ENCODE results near the gene ATP1A3. TPM values are rescaled to one million over a fixed set of nuclear protein-coding genes. Genes with fewer than 3 reads are reported as not detected.

Gene ATP1A3
- total RNA-seq, 1 donor from 2014 or later = 23.2 TPM

GRCh38 chr19:41917676-41918075, 76.4 kb downstream of the ATP1A3 start:
- no peak overlapping the region for H3K4me3 Mint-ChIP-seq
- H3K27ac Mint-ChIP-seq (ENCODE audit: unreplicated experiment) = no peak overlapping the region
- TF ChIP-seq CTCF (conservative IDR thresholded peaks at IDR 0.05) = no peak
- H3K4me1 Mint-ChIP-seq = peaks cover 3% of the 10 kb centered on the region
- no peak for DNase-seq (ENCODE audit: low read depth, low spot score)
- peaks cover 16% of the 10 kb centered on the region for H3K27me3 Mint-ChIP-seq (ENCODE audit: low read depth)
- H3K36me3 Mint-ChIP-seq (ENCODE audit: low read depth) = no peaks in the 10 kb centered on the region
- no peaks in the 10 kb centered on the region for H3K9me3 Mint-ChIP-seq

Other genes with a start within 250 kb of the ATP1A3 start
- gene CEACAM6, start 238.7 kb downstream of the ATP1A3 start, total RNA-seq = not detected in 2 replicates
- not detected in 2 replicates for gene CEACAM3, start 197.6 kb downstream of the ATP1A3 start, total RNA-seq
- not detected in 2 replicates for gene LYPD4, start 149.5 kb downstream of the ATP1A3 start, total RNA-seq
- not detected in 2 replicates for gene DMRTC2, start 149.2 kb downstream of the ATP1A3 start, total RNA-seq
- gene RPS19, start 134.0 kb downstream of the ATP1A3 start, total RNA-seq = 2,492 and 2,613 TPM in 2 replicates
- gene CD79A, start 117.0 kb downstream of the ATP1A3 start, total RNA-seq = 0.32 and 0.70 TPM in 2 replicates
- gene ARHGEF1, start 111.0 kb downstream of the ATP1A3 start, total RNA-seq = 62.3 and 69.9 TPM in 2 replicates
- 0.12 and 0.14 TPM in 2 replicates for gene ERFL, start 65.8 kb downstream of the ATP1A3 start, total RNA-seq
- gene RABAC1, start 34.9 kb downstream of the ATP1A3 start, total RNA-seq = 83.8 and 93.4 TPM in 2 replicates
- gene GRIK5, start 76.0 kb upstream of the ATP1A3 start, total RNA-seq = 3.7 and 3.8 TPM in 2 replicates
- gene ZNF574, start 81.9 kb upstream of the ATP1A3 start, total RNA-seq = 25.6 and 26.0 TPM in 2 replicates
- 2.3 and 2.5 TPM in 2 replicates for gene POU2F2, start 138.2 kb upstream of the ATP1A3 start, total RNA-seq
- 20.6 and 21.5 TPM in 2 replicates for gene DEDD2, start 223.4 kb upstream of the ATP1A3 start, total RNA-seq
- 18.4 and 24.2 TPM in 2 replicates for gene ZNF526, start 226.1 kb upstream of the ATP1A3 start, total RNA-seq
- gene GSK3A, start 248.4 kb upstream of the ATP1A3 start, total RNA-seq = 66.1 and 68.0 TPM in 2 replicates